ENCODE data around the gene HEPACAM.

GRCh38 chr11:124902616-124903015 is 33.2 kb downstream of the HEPACAM start:
- TF ChIP-seq CTCF (IDR thresholded peaks at IDR 0.05) (no peak), POLR2A (IDR thresholded peaks at IDR 0.05) (no peak)
